Right cardiac atrium (tissue), 5 donors: Measurements from ENCODE around the gene NPM1. TPM values are rescaled to one million over a fixed set of nuclear protein-coding genes. Genes with fewer than 3 reads are reported as not detected.

ENCODE experiments used
- ATAC-seq, 2 donors: fragments of 200-7000 bp; cut with Tn5 transposase; one replicate each; pipeline versions ENCODE4 v1.8.0 to v1.9.1; 2020; ENCODE audit warnings: moderate library complexity in 2 of 2, mild to moderate bottlenecking in 1 of 2
- DNase-seq, 3 donors: peaks; one replicate each; pipeline ENCODE4 v3.0.0-alpha.2; 2020
- H3K27ac ChIP-seq: one replicate; pipeline ENCODE4 v1.5.1; 2013; ENCODE audit warnings: mild to moderate bottlenecking, low read length, control low read depth, moderate library complexity
- H3K27me3 ChIP-seq: one replicate; pipeline ENCODE4 v1.6.1; 2013; ENCODE audit not compliant: control insufficient read depth, insufficient read depth
- H3K4me1 ChIP-seq: one replicate; pipeline ENCODE4 v1.6.1; 2013; ENCODE audit warnings: low read length; ENCODE audit not compliant: control insufficient read depth, insufficient read depth
- H3K4me3 ChIP-seq: one replicate; pipeline ENCODE4 v1.5.1; 2013; ENCODE audit warnings: low read length, control low read depth
- H3K9me3 ChIP-seq: one replicate; pipeline ENCODE4 v1.6.1; 2013; ENCODE audit warnings: low read length; ENCODE audit not compliant: control insufficient read depth
- WGBS: extraction: QIAGEN DNeasy Blood & Tissue Kit; methylation state at CpG from one replicate; pipeline ENCODE4 v1.1.7; 2013; 5-methylcytosine and 5-hydroxymethylcytosine counted together
- intact Hi-C, 4 donors: fragments of 100-400 bp; cut with DNase I; formaldehyde crosslinking; loops; one replicate each; pipeline versions ENCODE4 v1.11.0 to v1.14.0; 2022 to 2023
- polyA plus RNA-seq: library from polyadenylated mRNA; stranded (reverse); fragments of 200-250 nt; gene quantifications from one replicate; pipeline ENCODE4 v1.2.3, GENCODE V29; 2013
- total RNA-seq, 4 donors: library from RNA; stranded (reverse); fragmentation: NEBNext Ultra II Directional; extraction: Animal tissue kit (Norgen Biotek cat#: 25700); gene quantifications; one replicate each; pipeline ENCODE4 v1.2.1, GENCODE V29; 2021
- donor health status: healthy with polysubstance abuse.
- donor health status: DM: no; HTN: yes; CAD: no.
- donor health status: DM: no; HTN: no; CAD: no.
- donor health status: DM: no; HTN: yes; CAD: no; lungs with severe emphysema.
- donor health status: DM: yes; HTN: yes; CAD: no.

Gene NPM1
- total and polyA plus RNA-seq, 5 donors: 355 to 887 (median 475) TPM

DNA sequence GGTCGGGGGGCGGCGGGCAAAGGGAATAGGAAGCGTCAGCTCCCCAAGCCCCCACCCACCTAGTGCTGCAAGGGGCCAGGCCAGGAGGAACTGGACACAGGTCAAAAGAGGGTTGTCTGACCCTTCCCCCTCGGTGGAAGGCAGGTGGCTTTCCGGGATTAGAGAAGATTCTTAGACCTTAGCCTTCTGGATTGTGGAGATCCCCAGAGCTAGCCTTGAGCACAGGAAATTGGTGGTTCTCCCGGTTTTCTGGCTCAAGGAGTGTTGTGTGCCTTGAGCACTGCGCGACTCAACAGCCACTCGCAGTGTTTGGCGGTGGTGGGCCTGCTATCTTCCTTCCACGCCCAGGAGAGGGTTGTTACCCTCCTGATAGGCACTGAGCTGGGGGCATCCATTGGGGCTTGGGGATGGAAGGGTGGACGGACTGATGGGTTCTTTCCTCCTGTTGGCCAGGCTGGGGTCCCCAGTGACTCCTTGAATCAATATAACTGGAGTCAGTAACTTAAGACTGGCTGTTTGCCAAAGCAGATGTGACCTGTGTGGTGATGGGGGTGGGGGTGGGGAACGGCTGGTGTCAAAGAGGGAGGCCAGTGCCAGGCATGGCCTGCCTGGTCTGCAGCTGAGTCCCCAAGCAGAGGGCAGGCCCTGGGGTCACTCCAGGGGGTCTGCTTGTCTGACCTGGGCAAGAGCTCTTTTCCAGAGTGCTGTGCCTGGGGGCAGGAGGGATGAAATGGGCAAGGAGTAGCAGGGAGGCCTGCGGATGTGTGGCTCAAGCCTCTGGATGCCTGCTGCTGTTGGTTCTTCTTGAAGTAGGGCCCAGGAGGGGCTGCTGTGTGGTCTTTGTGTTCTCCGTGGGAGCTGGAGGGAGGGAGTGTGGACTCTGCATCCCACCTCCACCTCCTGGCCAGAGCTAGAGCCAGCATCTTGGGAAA lies 33.9 kb downstream of the NPM1 start:
- H3K4me3 ChIP-seq: no peak overlapping the region
- ATAC-seq: no peak
- 55% methylated on average over 16 of the region's 16 CpGs for WGBS
- no peaks in the 10 kb centered on the region for H3K4me1 ChIP-seq
- H3K27me3 ChIP-seq: no peaks in the 10 kb centered on the region
- peak in 1 of 3 donors; percentile 52 for DNase-seq
- no peaks in the 10 kb centered on the region for H3K9me3 ChIP-seq
- no peak overlapping the region for H3K27ac ChIP-seq
- intact Hi-C loops: loop anchor here (5.0 to 10.0 kb wide), 5 partner anchors 203 to 486 kb away; no protein-coding TSS in a partner anchor

GRCh38 chr5:171422495-171422894 lies 34.8 kb downstream of the NPM1 start:
- Histone ChIP-seq H3K9me3 (no peaks in the 10 kb centered on the region), H3K4me3 (no peak overlapping the region), H3K27ac (no peak overlapping the region), H3K27me3 (no peaks in the 10 kb centered on the region), H3K4me1 (no peaks in the 10 kb centered on the region)
- intact Hi-C loops: loop anchor here (5.0 to 10.0 kb wide), 5 partner anchors 202 to 485 kb away; no protein-coding TSS in a partner anchor
- no peak for DNase-seq
- ATAC-seq: no peak
- 90% methylated on average over 2 of the region's 2 CpGs for WGBS

DNA sequence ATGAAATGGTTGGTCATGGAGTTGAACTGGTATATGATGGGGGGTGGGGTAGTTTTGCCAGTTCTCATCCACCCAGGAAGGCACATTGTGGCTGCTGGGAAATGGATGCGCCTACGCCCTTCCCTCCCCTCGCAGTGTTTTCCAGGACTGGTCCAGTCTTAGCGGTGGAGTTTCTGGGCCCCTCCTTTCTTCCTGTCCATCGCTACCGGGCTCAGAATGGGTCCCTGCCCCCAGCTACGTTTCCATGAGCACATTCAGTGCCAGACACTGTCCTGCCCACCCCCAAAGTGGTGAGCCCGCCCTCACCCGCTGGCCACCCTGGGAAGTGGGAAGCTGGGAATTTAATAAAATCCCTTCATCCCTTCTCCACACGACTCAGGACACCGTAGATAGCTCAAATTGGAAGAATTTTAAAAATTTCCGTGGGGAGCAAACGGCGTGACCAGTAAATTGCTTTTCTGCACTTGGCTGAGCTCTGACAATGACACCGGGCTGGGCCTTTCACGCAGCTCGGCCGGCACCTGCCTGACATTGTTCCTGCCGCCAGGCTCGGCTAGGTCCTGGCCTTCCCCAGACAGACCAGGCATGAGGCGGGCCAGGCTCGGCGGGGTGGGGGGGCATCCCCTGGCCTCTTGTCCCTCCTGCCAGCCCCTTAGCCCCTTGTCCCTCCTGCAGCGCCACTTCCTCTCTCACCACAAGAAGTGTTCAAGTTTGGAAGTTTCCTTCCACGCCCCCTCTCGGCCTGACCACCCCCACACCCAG lies 35.4 kb downstream of the NPM1 start:
- ATAC-seq: peak in 1 of 2 donors; percentile 1
- intact Hi-C loops: loop anchor here (5.0 to 10.0 kb wide), 5 partner anchors 202 to 484 kb away; no protein-coding TSS in a partner anchor
- 84% methylated on average over 26 of the region's 26 CpGs for WGBS

DNA sequence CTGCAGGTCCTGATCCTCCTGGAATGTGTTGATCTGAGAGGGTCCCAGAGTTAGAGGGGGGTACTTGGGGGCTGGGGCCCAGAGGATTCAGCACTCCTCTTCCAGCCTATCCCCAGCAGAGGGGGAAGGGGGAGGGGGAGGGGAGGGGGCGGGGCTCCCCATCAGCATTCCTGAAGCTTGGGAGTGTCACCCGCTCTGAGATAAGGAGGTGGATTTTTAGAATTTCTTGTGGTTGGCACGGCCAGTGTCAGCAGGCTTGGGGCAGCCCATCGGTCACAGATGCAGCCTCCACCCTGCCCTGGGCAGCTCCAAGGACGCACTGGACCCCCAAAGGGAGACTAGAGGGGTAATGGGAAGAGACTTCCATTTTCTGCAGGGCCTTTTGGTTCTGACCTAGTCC lies 37.1 kb downstream of the NPM1 start:
- Histone ChIP-seq H3K4me3 (no peak overlapping the region), H3K27me3 (no peaks in the 10 kb centered on the region), H3K9me3 (no peaks in the 10 kb centered on the region), H3K4me1 (no peaks in the 10 kb centered on the region), H3K27ac (no peak overlapping the region)
- no peak for DNase-seq
- ATAC-seq: no peak
- intact Hi-C loops: loop anchor here (5.0 to 10.0 kb wide), 5 partner anchors 200 to 483 kb away; no protein-coding TSS in a partner anchor
- 55% methylated on average over 5 of the region's 5 CpGs for WGBS

More for the DNA sequence above, 35.4 kb downstream of the NPM1 start:
- Histone ChIP-seq H3K4me3 (no peak overlapping the region), H3K4me1 (no peaks in the 10 kb centered on the region), H3K27ac (no peak overlapping the region), H3K27me3 (no peaks in the 10 kb centered on the region), H3K9me3 (no peaks in the 10 kb centered on the region)
- DNase-seq: peak in 1 of 3 donors; percentile 52

DNA sequence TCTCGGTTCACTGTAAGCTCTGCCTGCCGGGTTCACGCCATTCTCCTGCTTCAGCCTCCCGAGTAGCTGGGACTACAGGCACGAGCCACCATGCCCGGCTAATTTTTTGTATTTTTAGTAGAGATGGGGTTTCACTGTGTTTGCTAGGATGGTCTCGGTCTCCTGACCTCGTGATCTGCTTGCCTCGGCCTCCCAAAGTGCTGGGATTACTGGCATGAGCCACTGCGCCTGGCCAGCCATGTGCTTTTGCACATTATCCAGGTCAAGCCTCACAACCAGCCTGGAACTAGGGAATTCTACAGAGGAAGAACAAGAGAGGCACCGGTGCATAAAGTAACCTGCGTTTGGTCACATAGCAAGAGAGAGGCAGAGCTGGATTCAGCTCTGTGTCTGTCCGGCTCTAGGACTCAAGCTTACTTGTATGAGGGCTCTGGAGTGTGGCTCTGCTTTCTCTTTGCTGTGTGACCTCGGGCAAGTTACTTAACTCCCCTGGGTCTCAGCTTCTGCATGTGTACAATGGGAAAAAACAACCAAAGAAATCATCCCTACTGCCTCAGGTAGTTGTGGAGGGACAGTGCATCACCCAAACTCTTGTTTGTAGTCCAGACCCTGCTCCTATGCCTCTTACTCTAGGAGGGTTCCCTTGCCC lies 38.1 kb downstream of the NPM1 start:
- ATAC-seq: no peak
- no peak for DNase-seq
- no peaks in the 10 kb centered on the region for H3K27me3 ChIP-seq
- no peak overlapping the region for H3K4me3 ChIP-seq
- intact Hi-C loops: loop anchor here (10.0 kb wide), 3 partner anchors 199 to 429 kb away; no protein-coding TSS in a partner anchor
- no peak overlapping the region for H3K27ac ChIP-seq
- 90% methylated on average over 14 of the region's 14 CpGs for WGBS
- H3K9me3 ChIP-seq: no peaks in the 10 kb centered on the region
- no peaks in the 10 kb centered on the region for H3K4me1 ChIP-seq

- no peak for DNase-seq
- no peaks in the 10 kb centered on the region for H3K9me3 ChIP-seq
- H3K27me3 ChIP-seq: no peaks in the 10 kb centered on the region
- no peak for ATAC-seq
- no peak overlapping the region for H3K27ac ChIP-seq
- H3K4me3 ChIP-seq: no peak overlapping the region
- WGBS: 76% methylated on average over 4 of the region's 4 CpGs
- intact Hi-C loops: loop anchor here (10.0 kb wide), 3 partner anchors 199 to 429 kb away; no protein-coding TSS in a partner anchor
- H3K4me1 ChIP-seq: no peaks in the 10 kb centered on the region
Observed at GRCh38 chr5:171426266-171426665, 38.6 kb downstream of the NPM1 start.

- no peaks in the 10 kb centered on the region for H3K9me3 ChIP-seq
- intact Hi-C loops: loop anchor here (10.0 kb wide), 3 partner anchors 198 to 428 kb away; no protein-coding TSS in a partner anchor
- ATAC-seq (no peak), DNase-seq (no peak)
- no peaks in the 10 kb centered on the region for H3K4me1 ChIP-seq
- WGBS: 88% methylated on average over 9 of the region's 9 CpGs
- H3K27ac ChIP-seq: no peak overlapping the region
- no peak overlapping the region for H3K4me3 ChIP-seq
- H3K27me3 ChIP-seq: no peaks in the 10 kb centered on the region
Observed at GRCh38 chr5:171426680-171427079, 39.0 kb downstream of the NPM1 start.

DNA sequence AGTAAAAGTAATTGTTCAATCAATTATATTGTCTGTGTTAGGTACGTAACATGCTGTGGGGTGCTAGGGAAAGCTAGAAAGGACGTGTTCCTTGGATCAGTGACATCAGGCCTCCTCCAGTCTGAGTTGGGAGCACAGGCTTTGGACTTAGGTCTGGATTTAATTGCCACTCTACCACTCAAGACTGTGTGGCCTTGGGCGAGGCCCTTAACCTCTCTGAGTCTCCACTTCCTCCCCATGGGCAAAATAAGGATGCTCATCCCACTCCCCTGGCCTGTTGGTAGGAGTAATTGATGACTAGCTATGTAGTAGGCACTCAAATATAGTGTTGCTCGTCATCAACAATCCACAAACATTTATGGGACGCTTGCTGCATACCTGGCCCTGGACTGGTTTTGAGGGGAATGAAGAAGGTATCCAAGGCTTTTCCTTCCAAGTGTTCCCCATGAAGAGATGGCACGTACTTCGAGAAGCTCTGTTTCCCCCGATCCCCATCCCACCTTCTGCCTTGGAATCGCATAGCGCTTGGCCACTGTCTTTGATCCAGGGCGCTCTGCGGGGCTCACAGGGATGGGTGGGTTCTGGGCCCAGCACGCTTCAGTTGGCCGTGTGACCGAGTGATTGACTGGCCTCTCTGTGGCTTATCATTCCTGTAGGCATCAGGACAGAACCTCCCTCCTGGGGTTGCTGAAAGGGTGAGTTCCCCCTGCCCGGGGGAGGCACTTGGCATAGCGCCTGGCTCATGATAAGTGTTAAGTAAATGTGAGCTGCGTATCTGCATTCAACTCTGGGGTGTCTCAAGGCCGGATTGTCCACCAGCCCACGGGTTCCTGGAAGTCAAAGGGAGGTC lies 39.9 kb downstream of the NPM1 start:
- WGBS: 71% methylated on average over 20 of the region's 20 CpGs
- H3K27ac ChIP-seq: no peak overlapping the region
- H3K4me3 ChIP-seq: no peak overlapping the region
- H3K9me3 ChIP-seq: no peaks in the 10 kb centered on the region
- no peaks in the 10 kb centered on the region for H3K4me1 ChIP-seq
- ATAC-seq (peak; percentile 22 to 47), DNase-seq (peak; percentile 53 to 80 (median 71))
- no peaks in the 10 kb centered on the region for H3K27me3 ChIP-seq
- intact Hi-C loops: loop anchor here (10.0 kb wide), 3 partner anchors 197 to 427 kb away; no protein-coding TSS in a partner anchor

DNA sequence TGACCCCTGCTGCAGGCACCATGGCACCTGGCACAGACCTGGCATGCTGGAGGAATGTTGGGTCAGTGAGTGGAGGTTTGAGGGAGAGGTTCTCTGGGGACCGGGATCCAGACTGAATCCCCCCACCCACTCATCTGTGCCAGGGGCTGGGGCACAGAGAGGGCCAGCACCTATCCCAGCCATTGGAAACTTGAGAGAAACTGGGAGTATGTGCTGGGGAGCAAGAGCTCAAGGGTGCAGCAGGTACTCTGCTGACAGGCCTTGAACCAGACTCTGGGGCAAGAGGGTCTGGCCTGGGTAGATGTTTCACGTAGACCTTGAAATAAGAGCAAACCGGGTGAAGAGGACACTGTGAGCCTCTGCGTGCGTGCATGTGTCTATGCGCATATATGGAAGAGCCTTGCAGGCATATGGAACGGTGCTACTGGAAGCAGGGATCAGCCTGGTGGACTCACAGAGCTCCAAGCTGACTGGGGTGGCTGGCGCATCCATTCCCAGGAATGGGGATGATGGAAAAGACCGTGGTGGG lies 40.6 kb downstream of the NPM1 start:
- H3K4me3 ChIP-seq: no peak overlapping the region
- DNase-seq: no peak
- H3K27me3 ChIP-seq: no peaks in the 10 kb centered on the region
- WGBS: 91% methylated on average over 9 of the region's 9 CpGs
- H3K4me1 ChIP-seq: no peaks in the 10 kb centered on the region
- intact Hi-C loops: loop anchor here (10.0 kb wide), 3 partner anchors 197 to 427 kb away; no protein-coding TSS in a partner anchor
- H3K27ac ChIP-seq: no peak overlapping the region
- H3K9me3 ChIP-seq: no peaks in the 10 kb centered on the region
- no peak for ATAC-seq
